GM20000 (cell line): ENCODE data around the gene NSD2.

Source experiments
- DNase-seq: peaks from one replicate; pipeline ENCODE4 v3.0.0; 2012; ENCODE audit warnings: low spot score
- TF ChIP-seq, protein P1 (sequence below): IDR thresholded peaks from 2 replicates; pipeline ENCODE4 v1.5.1; 2012; ENCODE audit warnings: mild to moderate bottlenecking, control low read depth; ENCODE audit errors: extremely low read depth, missing control alignments

NSD2 gene

GRCh38 chr4:1948892-1949436 is 77.8 kb downstream of the NSD2 start:
- TF ChIP-seq, protein P1, sequence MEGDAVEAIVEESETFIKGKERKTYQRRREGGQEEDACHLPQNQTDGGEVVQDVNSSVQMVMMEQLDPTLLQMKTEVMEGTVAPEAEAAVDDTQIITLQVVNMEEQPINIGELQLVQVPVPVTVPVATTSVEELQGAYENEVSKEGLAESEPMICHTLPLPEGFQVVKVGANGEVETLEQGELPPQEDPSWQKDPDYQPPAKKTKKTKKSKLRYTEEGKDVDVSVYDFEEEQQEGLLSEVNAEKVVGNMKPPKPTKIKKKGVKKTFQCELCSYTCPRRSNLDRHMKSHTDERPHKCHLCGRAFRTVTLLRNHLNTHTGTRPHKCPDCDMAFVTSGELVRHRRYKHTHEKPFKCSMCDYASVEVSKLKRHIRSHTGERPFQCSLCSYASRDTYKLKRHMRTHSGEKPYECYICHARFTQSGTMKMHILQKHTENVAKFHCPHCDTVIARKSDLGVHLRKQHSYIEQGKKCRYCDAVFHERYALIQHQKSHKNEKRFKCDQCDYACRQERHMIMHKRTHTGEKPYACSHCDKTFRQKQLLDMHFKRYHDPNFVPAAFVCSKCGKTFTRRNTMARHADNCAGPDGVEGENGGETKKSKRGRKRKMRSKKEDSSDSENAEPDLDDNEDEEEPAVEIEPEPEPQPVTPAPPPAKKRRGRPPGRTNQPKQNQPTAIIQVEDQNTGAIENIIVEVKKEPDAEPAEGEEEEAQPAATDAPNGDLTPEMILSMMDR: no peak
- DNase-seq: no peak

- TF ChIP-seq, protein P1: no peak
- DNase-seq: no peak
These were observed 79.2 kb downstream of the NSD2 start for GRCh38 chr4:1950369-1950768.

DNA sequence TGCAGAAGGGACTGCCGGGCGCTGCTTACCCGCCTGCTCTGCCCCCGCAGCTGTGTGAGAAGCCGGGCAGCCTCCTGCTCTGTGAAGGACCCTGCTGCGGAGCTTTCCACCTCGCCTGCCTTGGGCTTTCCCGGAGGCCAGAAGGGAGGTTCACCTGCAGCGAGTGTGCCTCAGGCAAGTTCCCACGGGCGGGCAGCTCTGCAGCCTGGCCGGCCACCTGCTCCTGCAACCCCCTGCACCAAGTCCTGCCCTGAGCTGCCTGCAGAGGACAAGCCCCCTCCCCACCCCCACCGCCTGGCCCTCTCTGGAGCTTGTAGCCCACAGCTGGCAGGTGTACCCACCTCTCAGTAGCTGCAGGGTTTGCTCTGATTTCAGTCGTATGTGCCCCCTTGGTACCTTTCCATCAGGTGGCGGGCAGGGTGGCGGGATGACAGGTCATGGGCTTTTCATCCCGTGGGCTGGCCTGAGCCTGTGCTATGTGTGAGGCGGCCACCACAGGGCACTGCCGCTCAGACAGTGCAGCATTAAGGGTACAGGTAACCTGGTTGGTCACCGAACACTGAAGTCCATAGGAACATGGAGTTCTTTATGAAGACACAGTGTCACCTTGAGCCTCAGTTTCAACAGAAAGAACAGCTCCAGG is 81.0 kb downstream of the NSD2 start:
- TF ChIP-seq, protein P1: no peak
- no peak for DNase-seq

- DNase-seq: no peak
- TF ChIP-seq, protein P1: no peak
These were observed 81.5 kb downstream of the NSD2 start for GRCh38 chr4:1952719-1953118.

DNA sequence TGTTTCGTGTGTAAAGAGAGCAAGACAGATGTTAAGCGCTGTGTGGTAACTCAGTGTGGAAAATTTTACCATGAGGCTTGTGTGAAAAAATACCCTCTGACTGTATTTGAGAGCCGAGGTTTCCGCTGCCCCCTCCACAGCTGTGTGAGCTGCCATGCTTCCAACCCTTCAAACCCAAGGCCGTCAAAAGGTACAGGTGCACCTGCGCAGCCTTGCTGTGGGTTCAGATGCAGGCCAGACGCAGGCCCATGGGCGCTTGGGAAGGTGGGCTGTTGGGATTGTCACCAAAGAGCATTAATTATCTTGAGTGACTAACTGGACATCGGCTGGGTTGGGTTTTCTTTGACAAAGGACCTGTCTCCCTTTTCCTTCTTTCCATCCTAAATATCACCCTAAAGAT is 82.1 kb downstream of the NSD2 start:
- TF ChIP-seq, protein P1: no peak
- no peak for DNase-seq

DNA sequence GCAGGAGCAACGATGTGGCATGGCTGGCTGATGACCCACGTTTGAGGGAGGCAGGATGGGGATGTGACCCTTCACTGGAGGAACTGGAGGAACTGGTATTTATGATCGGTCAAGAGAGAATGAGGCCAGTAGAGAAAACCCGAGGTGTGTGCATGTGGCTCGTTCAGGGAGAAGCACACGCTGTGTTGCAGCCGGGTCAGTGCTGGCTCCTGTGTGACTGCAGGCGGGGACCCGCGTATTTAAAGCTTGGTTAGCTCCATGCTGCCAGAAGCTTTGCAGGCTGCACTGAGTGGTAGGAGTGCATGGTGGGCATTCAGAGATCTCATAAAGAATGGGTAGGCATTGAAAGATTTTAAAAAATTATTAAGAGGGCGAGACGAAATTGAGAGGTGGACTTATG is 85.4 kb downstream of the NSD2 start:
- TF ChIP-seq, protein P1: no peak
- no peak for DNase-seq

DNA sequence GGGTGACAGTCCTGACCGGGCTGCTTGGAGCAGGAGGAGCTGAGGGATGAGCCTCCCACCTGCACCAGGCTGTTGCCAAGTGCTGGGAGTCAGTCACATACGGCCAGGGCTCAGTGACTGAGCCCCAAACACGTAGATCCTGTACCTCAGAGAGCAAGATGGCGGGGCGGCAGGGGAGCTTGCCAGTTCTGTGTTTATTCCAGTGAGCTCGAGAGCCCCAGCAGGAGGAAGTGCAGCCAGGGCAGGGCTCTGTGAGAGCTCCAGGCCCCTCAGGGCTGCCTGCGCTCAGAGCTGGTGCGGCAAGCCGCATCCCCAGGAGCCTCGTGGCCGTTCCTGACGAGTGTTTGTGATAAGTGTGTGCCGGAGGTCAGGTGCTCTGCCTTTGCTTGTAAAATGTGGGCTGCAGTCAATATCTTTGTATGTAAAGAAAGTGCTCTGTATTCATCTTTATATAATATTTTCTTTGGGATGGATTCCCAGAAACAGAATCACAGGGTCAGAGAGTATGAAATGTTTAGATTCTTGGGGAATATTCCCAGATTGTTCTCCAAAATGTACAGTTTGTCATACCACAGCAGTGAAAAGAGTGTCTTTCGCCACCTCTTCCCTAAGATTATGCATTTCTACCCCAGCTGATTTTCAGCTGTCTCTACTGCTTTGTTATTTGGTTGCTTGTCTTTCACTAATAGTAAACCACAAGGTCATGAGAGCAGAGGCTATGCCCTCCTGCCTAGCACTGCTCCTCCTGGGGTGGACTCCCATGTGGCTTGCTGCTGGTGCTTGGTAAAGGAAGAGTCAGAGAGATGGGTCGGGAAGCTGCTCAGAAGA is 87.3 kb downstream of the NSD2 start:
- DNase-seq: no peak
- TF ChIP-seq, protein P1: no peak
